GM13976 (cell line): ENCODE measurements around the gene EYA4.

Source experiments
- DNase-seq: peaks from one replicate; pipeline ENCODE4 v3.0.0; 2012; ENCODE audit warnings: low spot score
- in situ Hi-C: fragments of 300-500 bp; cut with MboI; formaldehyde crosslinking; loops from one replicate; pipeline ENCODE4 v1.12.0; 2022; ENCODE audit warnings: low sequenced_read_pairs, mixed read lengths, inconsistent platforms; ENCODE audit not compliant: unreplicated experiment
- TF ChIP-seq, protein P1 (sequence below): IDR thresholded peaks from 2 replicates; pipeline ENCODE4 v1.5.1; 2012; ENCODE audit warnings: borderline replicate concordance, mild to moderate bottlenecking; ENCODE audit not compliant: insufficient read depth; ENCODE audit errors: extremely low read depth, missing control alignments, control extremely low read depth

The EYA4 gene

DNA sequence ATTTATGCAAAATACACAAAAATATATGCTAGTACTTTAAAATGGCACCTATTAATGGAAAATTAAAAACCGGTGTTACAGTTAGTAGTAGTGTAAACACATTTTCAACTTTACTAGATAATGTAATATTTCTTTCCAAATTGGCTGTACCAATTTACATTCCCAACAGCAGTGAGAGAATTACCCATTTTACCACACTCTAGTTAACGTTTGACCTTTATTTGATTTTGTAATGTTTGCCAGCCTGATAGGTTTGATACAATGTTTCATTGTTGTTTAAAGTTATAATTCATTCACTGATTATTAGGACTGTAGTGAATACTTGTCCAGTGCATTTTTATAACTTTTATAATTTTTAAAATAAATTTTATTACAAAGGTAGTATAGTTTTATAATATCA lies 182.1 kb downstream of the EYA4 start:
- in situ Hi-C loops, result no loop called here
- TF ChIP-seq, protein P1, sequence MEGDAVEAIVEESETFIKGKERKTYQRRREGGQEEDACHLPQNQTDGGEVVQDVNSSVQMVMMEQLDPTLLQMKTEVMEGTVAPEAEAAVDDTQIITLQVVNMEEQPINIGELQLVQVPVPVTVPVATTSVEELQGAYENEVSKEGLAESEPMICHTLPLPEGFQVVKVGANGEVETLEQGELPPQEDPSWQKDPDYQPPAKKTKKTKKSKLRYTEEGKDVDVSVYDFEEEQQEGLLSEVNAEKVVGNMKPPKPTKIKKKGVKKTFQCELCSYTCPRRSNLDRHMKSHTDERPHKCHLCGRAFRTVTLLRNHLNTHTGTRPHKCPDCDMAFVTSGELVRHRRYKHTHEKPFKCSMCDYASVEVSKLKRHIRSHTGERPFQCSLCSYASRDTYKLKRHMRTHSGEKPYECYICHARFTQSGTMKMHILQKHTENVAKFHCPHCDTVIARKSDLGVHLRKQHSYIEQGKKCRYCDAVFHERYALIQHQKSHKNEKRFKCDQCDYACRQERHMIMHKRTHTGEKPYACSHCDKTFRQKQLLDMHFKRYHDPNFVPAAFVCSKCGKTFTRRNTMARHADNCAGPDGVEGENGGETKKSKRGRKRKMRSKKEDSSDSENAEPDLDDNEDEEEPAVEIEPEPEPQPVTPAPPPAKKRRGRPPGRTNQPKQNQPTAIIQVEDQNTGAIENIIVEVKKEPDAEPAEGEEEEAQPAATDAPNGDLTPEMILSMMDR, result no peak
- no peak for DNase-seq

DNA sequence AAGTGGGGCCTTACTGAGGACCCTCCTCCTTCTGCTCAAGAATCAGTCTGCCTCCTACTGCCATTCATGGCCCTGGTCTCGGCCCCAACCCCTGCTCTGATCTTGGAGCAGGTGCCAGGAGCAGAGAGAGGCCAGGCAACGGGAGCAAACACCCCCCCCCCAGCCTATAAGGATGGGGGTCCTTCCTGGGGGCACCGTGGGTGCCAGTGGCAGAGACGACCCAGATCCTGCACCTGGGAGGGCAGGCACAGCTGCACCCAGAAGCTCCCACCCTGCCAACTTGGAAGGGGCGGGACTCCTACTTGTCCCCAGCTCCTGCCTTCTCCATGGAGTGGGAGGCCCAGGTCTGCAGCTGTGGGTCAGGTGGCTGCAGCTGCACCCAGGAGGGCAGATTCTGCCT lies 183.2 kb downstream of the EYA4 start:
- no peak for DNase-seq
- TF ChIP-seq, protein P1, result no peak
- in situ Hi-C loops, result no loop called here

DNA sequence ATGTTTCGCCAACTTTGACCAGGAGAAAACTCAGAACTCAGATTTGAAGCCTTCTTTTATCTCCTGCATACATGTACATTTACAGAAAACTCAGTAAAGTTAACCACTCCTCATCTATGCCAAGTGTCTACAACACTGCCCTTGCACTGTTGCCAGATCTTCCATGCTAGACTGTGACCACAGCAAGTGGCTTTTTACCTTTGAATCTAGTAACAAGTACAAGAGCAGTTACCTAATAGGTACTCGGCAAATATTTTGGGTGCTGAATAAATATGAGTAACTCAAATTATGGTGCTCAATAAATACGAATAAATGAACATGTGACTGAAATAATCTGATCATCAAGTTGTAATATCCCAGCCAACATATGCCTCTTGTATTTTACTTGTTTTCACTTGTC lies 184.9 kb downstream of the EYA4 start:
- no peak for DNase-seq

GRCh38 chr6:133428295-133428694 lies 187.1 kb downstream of the EYA4 start:
- DNase-seq, result no peak
- TF ChIP-seq, protein P1, result no peak
- in situ Hi-C loops, result no loop called here

More for the DNA sequence above, 184.9 kb downstream of the EYA4 start:
- in situ Hi-C loops, result no loop called here
- TF ChIP-seq, protein P1, result no peak

- TF ChIP-seq, protein P1, result no peak
- DNase-seq, result no peak
- in situ Hi-C loops, result no loop called here
Measured at GRCh38 chr6:133430530-133430929, 189.4 kb downstream of the EYA4 start.

DNA sequence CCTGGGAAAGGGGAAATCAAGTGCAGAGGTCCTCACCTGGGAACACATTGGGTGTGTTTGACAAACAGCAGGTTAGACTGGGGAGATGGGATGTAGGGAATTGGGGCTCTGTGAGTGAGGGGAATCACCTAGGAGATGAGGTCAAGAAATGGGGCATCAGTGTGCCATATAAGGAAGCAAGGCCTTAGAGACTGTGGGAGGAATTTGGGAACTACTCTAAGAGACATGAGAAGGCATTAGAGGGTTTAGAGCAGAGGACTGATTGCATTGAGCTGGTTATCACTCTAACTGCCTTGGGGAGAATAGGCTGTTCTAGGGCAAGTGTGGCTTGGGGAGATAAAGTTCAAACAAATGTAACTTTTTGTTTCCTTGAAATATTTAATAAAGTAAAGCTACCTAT lies 189.9 kb downstream of the EYA4 start:
- TF ChIP-seq, protein P1, result no peak
- no peak for DNase-seq
- in situ Hi-C loops, result no loop called here
